Tibial nerve (tissue), 4 donors: Measurements from ENCODE around the gene TM9SF3. TPM values are rescaled to one million over a fixed set of nuclear protein-coding genes. Genes with fewer than 3 reads are reported as not detected.
"Not testable (repeated sequence)": the region's sequence is repeated elsewhere in the genome, so short reads cannot be mapped to it uniquely, and the experiment has no call there.

Experiments
- DNase-seq, 2 donors: peaks; one replicate each; pipeline ENCODE4 v3.0.0-alpha.2; 2019; ENCODE audit warnings: low spot score in 2 of 2
- H3K27ac ChIP-seq, 4 donors: fragments of 200-600 bp; sonication (generic) in 3 of 4; one replicate each; pipeline ENCODE4 v1.5.1; 2017 to 2019; ENCODE audit warnings: mild to moderate bottlenecking in 1 of 4
- H3K27me3 ChIP-seq, 2 donors: fragments of 200-600 bp; sonication (generic) in 1 of 2; one replicate each; pipeline versions ENCODE4 v1.5.1 to v1.6.0; 2017 to 2019
- H3K36me3 ChIP-seq, 3 donors: fragments of 200-600 bp; sonication (generic); one replicate each; pipeline ENCODE4 v1.5.1; 2018 to 2019
- H3K4me1 ChIP-seq, 4 donors: fragments of 200-600 bp; sonication (generic) in 3 of 4; one replicate each; pipeline ENCODE4 v1.5.1; 2017 to 2019
- H3K4me3 ChIP-seq, 4 donors: fragments of 200-600 bp; sonication (generic) in 3 of 4; one replicate each; pipeline ENCODE4 v1.5.1; 2017 to 2019; ENCODE audit warnings: mild to moderate bottlenecking in 1 of 4, moderate library complexity in 1 of 4
- H3K9me3 ChIP-seq, 4 donors: fragments of 200-600 bp; sonication (generic) in 3 of 4; one replicate each; pipeline ENCODE4 v1.5.1; 2017 to 2019
- EP300 ChIP-seq, 2 donors: sonication (generic); formaldehyde crosslinking; IDR thresholded peaks; one replicate each; pipeline ENCODE4 v1.6.1; 2017; ENCODE audit warnings: antibody characterized with exemption in 2 of 2, mild to moderate bottlenecking in 1 of 2
- POLR2A ChIP-seq, 2 donors: fragments of 450-650 bp; IDR thresholded peaks; one replicate each; pipeline ENCODE4 v1.6.1; 2017; ENCODE audit warnings: antibody characterized with exemption in 2 of 2, mild to moderate bottlenecking in 2 of 2, moderate library complexity in 2 of 2
- WGBS, 2 donors: methylation state at CpG; one replicate each; pipeline ENCODE4 v1.1.5; 2018; 5-methylcytosine and 5-hydroxymethylcytosine counted together
- total RNA-seq, 4 donors: library from RNA; depleted of rRNA; stranded (reverse); fragments of >200 nt; gene quantifications; one replicate each; pipeline ENCODE4 v1.1.0, GENCODE V29; 2016
- TF ChIP-seq, protein P1 (sequence below), 5 experiments: fragments of 200-600 bp in 3 of 5; fragments of 450-650 bp in 2 of 5; sonication (generic) in 3 of 5; IDR thresholded peaks; one replicate each; pipeline ENCODE4 v1.5.1; 2016 to 2019; ENCODE audit warnings: antibody characterized with exemption in 5 of 5, mild to moderate bottlenecking in 3 of 5, moderate library complexity in 2 of 5

Gene TM9SF3
- total RNA-seq, 4 donors from 2014 or later = 79.5 to 98.8 (median 90.2) TPM

DNA sequence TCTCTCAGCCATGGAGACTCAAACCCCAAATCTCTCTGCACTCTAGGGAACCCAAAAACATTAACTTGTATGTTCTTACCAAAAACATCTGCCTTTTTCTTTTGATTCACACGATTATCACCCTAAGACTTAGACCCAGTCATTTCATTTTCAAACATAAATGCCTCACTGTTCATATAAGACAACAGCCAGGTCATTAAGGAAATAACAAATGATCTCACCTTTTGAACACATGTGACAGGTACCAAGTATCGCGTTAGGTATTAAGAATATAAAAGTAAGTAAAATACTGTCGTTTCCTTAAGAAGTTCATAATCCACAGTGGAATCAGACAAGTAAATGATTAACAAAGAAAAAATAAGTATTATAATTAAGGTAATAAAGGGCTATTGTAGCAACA, 8.8 kb downstream of the TM9SF3 start:
- Histone ChIP-seq H3K4me1 (peaks cover 0 to 67% (median 13%) of the 10 kb centered on the region in 4 donors), H3K4me3 (no peak overlapping the region), H3K27me3 (no peaks in the 10 kb centered on the region), H3K27ac (no peak overlapping the region), H3K36me3 (peaks cover 0 to 8% (median 0%) of the 10 kb centered on the region in 3 donors), H3K9me3 (no peaks in the 10 kb centered on the region)
- TF ChIP-seq POLR2A (IDR thresholded peaks at IDR 0.05) (no peak), EP300 (IDR thresholded peaks at IDR 0.05) (no peak)
- TF ChIP-seq, protein P1, sequence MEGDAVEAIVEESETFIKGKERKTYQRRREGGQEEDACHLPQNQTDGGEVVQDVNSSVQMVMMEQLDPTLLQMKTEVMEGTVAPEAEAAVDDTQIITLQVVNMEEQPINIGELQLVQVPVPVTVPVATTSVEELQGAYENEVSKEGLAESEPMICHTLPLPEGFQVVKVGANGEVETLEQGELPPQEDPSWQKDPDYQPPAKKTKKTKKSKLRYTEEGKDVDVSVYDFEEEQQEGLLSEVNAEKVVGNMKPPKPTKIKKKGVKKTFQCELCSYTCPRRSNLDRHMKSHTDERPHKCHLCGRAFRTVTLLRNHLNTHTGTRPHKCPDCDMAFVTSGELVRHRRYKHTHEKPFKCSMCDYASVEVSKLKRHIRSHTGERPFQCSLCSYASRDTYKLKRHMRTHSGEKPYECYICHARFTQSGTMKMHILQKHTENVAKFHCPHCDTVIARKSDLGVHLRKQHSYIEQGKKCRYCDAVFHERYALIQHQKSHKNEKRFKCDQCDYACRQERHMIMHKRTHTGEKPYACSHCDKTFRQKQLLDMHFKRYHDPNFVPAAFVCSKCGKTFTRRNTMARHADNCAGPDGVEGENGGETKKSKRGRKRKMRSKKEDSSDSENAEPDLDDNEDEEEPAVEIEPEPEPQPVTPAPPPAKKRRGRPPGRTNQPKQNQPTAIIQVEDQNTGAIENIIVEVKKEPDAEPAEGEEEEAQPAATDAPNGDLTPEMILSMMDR (IDR thresholded peaks at IDR 0.05) = no peak
- DNase-seq = no peak
- WGBS, 2 donors = 77 to 80% methylated on average over 4 of the region's 4 CpGs

DNA sequence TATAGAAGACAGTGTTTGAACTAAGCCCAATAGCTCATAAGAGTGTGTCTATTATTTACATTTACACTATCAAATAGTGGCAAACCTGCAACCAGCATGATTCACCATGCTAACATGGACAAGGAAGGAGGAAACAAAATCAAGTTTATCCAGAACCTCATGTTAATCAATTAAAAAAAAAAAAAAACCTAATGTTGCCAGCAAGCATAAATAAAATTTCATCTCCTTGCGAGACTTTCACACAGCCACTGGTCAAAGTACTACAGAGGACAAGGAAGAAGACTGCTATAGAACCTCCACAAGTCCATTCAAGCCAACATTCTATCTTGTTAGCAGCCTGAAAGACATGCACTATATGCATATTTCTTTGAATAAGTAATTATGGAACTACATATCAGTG, 9.7 kb downstream of the TM9SF3 start:
- TF ChIP-seq POLR2A (IDR thresholded peaks at IDR 0.05) = no peak
- TF ChIP-seq, protein P1 (IDR thresholded peaks at IDR 0.05) = no peak
- no peak for TF ChIP-seq EP300 (IDR thresholded peaks at IDR 0.05)
- no peaks in the 10 kb centered on the region for H3K9me3 ChIP-seq
- H3K4me3 ChIP-seq = no peak overlapping the region
- H3K36me3 ChIP-seq = peaks cover 0 to 8% (median 0%) of the 10 kb centered on the region in 3 donors
- no peak overlapping the region for H3K27ac ChIP-seq
- DNase-seq = no peak
- peaks cover 0 to 59% (median 7%) of the 10 kb centered on the region in 4 donors for H3K4me1 ChIP-seq
- WGBS, 2 donors = 96 to 100% methylated on average over 1 of the region's 1 CpG
- no peaks in the 10 kb centered on the region for H3K27me3 ChIP-seq

DNA sequence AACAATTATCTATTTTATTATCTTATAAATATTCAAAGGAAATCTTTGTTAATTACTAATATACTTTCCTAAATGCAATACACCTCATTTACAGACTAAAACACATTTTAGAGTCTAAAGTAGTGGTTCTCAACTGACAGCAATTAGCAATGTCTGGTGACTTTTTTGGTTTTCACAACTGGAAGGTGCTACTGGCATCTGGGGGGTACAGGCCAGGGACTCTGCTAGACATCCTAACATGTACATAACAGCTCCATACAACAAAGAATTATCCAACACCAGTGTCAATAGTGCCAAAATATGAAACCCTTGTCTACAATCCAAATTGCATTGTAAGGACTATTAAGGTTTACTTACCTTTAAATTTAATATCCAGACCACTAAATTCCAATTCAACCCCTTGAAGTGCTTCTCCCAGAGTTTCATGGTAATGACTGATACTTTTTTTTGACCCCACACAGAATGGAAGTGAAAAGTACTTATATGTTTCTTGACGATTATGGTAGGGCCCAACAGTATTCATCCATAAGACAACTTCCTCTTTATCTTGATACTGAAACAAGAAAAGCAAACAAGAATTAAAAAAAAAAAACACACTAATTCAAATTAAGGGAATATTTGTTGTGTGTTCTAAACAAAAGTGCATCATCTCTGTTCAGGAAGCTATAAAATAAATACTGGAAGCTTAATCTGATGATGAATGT, 10.4 kb downstream of the TM9SF3 start:
- H3K4me1 ChIP-seq = peaks cover 0 to 59% (median 4%) of the 10 kb centered on the region in 4 donors

DNA sequence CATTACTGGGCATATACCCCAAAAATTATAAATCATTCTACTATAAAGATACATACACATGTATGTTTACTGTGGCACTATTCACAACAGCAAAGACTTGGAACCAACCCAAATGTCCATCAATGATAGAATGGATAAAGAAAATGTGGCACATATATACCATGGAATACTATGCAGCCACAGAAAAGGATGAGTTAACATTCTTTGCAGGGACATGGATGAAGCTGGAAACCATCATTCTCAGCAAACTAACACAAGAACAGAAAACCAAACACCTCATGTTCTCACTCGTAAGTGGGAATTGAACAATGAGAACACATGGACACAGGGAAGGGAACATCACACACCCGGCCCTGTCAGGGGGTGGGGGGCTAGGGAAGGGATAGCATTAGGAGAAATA, 12.2 kb downstream of the TM9SF3 start:
- not testable (repeated sequence) for DNase-seq, H3K4me3 ChIP-seq, H3K36me3 ChIP-seq, H3K27me3 ChIP-seq, H3K9me3 ChIP-seq, H3K27ac ChIP-seq
- WGBS, 2 donors = 97 to 100% methylated on average over 2 of the region's 2 CpGs
- peaks cover 0 to 55% (median 4%) of the 10 kb centered on the region in 4 donors for H3K4me1 ChIP-seq

More for the DNA sequence above, 10.4 kb downstream of the TM9SF3 start:
- WGBS, 2 donors = 32 to 55% methylated on average over 1 of the region's 1 CpG
- TF ChIP-seq POLR2A (IDR thresholded peaks at IDR 0.05) (no peak), EP300 (IDR thresholded peaks at IDR 0.05) (no peak)
- TF ChIP-seq, protein P1 (IDR thresholded peaks at IDR 0.05) = no peak
- DNase-seq = no peak
- no peak overlapping the region for H3K4me3 ChIP-seq
- no peaks in the 10 kb centered on the region for H3K9me3 ChIP-seq
- H3K27ac ChIP-seq = no peak overlapping the region
- H3K27me3 ChIP-seq = no peaks in the 10 kb centered on the region
- peaks cover 0 to 8% (median 0%) of the 10 kb centered on the region in 3 donors for H3K36me3 ChIP-seq

DNA sequence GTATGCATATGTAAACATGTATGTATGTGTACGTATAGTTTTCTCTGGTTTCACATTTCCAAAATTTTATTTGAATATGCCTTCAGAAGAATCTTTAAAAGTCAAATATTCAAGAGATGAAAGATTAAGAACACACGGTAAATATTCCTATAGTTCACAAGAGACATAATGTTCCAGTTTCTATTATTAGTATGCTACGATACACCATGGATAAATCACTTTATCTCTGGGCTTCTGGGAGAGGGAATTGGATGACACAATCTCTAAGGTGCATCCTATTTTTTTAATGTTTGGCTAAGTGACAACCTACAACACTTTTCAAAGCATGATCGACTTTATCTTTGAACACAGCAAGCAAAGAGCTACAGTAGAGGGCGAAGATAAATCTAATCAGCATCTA, 13.8 kb downstream of the TM9SF3 start:
- 87 to 91% methylated on average over 5 of the region's 5 CpGs for WGBS, 2 donors
- H3K4me1 ChIP-seq = peaks cover 0 to 49% (median 4%) of the 10 kb centered on the region in 4 donors
- H3K36me3 ChIP-seq = peaks cover 0 to 8% (median 0%) of the 10 kb centered on the region in 3 donors
- H3K9me3 ChIP-seq = no peaks in the 10 kb centered on the region
- TF ChIP-seq EP300 (IDR thresholded peaks at IDR 0.05) = no peak
- TF ChIP-seq, protein P1 (IDR thresholded peaks at IDR 0.05) = no peak
- TF ChIP-seq POLR2A (IDR thresholded peaks at IDR 0.05) = no peak
- H3K27ac ChIP-seq = no peak overlapping the region
- no peak overlapping the region for H3K4me3 ChIP-seq
- H3K27me3 ChIP-seq = no peaks in the 10 kb centered on the region
- DNase-seq = no peak
